PC-9 (cell line): ENCODE data around the gene SLC35D2. TPM values are rescaled to one million over a fixed set of nuclear protein-coding genes. Genes with fewer than 3 reads are reported as not detected.

ENCODE experiments used
- BruUV-seq: library from RNA; stranded (reverse); fragments of 400-500 nt; replicated peaks from 2 replicates; lab custom pipeline; 2021; lab: Mats Ljungman, UMichigan
- CTCF ChIA-PET: fragments of 300-600 bp; sonication (Branson Sonifier 250); formaldehyde crosslinking; loops from one replicate; lab custom pipeline; 2022; ENCODE audit warnings: antibody characterized with exemption; lab: Charles Lee
- POLR2A ChIA-PET: fragments of 300-600 bp; sonication (Branson Sonifier 250); formaldehyde crosslinking; loops from one replicate; lab custom pipeline; 2022; ENCODE audit warnings: antibody characterized with exemption; ENCODE audit not compliant: unreplicated experiment; lab: Charles Lee
- DNase-seq, 2 experiments: peaks; one replicate each; pipeline versions ENCODE4 v3.0.0 to v3.0.0-alpha.2; 2015 to 2022; ENCODE audit warnings: mixed read lengths in 1 of 2
- H2AFZ ChIP-seq: fragments of 200-600 bp; sonication (generic); 2 replicates; pipeline ENCODE4 v1.8.1; 2017; ENCODE audit warnings: antibody characterized with exemption
- H3F3A ChIP-seq: fragments of 200-600 bp; sonication (generic); 2 replicates; pipeline ENCODE4 v1.8.1; 2017; ENCODE audit warnings: antibody characterized with exemption, mild to moderate bottlenecking, low read depth; ENCODE audit not compliant: insufficient read depth
- H3K27ac ChIP-seq: fragments of 200-600 bp; sonication (generic); 2 replicates; pipeline ENCODE4 v1.6.1; 2016; ENCODE audit warnings: mixed run types
- H3K27me3 ChIP-seq: fragments of 200-600 bp; sonication (generic); 2 replicates; pipeline ENCODE4 v1.6.1; 2016; ENCODE audit warnings: low read depth, mixed run types; ENCODE audit not compliant: insufficient read depth
- H3K36me3 ChIP-seq: fragments of 200-600 bp; sonication (generic); 2 replicates; pipeline ENCODE4 v1.6.1; 2016; ENCODE audit warnings: low read depth, mixed run types
- H3K4me1 ChIP-seq: fragments of 200-600 bp; sonication (generic); replicated peaks from 2 replicates; pipeline ENCODE4 v1.6.1; 2016; ENCODE audit warnings: mixed run types; ENCODE audit not compliant: insufficient read depth
- H3K4me2 ChIP-seq: fragments of 200-600 bp; sonication (generic); 2 replicates; pipeline ENCODE4 v1.6.1; 2017; ENCODE audit warnings: mixed run types
- H3K4me3 ChIP-seq: fragments of 200-600 bp; sonication (generic); 2 replicates; pipeline ENCODE4 v1.6.1; 2016; ENCODE audit warnings: mixed run types
- H3K79me2 ChIP-seq: fragments of 200-600 bp; sonication (generic); 2 replicates; pipeline ENCODE4 v1.6.1; 2017; ENCODE audit warnings: low read depth, mixed run types
- H3K9me2 ChIP-seq: fragments of 200-600 bp; sonication (generic); 2 replicates; pipeline ENCODE4 v1.8.1; 2017; ENCODE audit warnings: mild to moderate bottlenecking; ENCODE audit not compliant: insufficient read depth
- H3K9me3 ChIP-seq: fragments of 200-600 bp; sonication (generic); 2 replicates; pipeline ENCODE4 v1.8.1; 2016; ENCODE audit warnings: low read depth; ENCODE audit not compliant: insufficient read depth
- H4K20me1 ChIP-seq: fragments of 200-600 bp; sonication (generic); 2 replicates; pipeline ENCODE4 v1.8.1; 2017; ENCODE audit not compliant: insufficient read depth
- EZH2 ChIP-seq: fragments of 200-600 bp; sonication (generic); IDR thresholded peaks from 2 replicates; pipeline ENCODE4 v1.8.0; 2017; ENCODE audit warnings: antibody characterized with exemption, low read depth
- intact Hi-C: fragments of 100-400 bp; cut with micrococcal nuclease; formaldehyde crosslinking; loops from one replicate; pipeline ENCODE4 v1.10.0; 2022; ENCODE audit not compliant: unreplicated experiment
- total RNA-seq: library from RNA; stranded (reverse); gene quantifications from 2 replicates; pipeline ENCODE4 v1.2.3, GENCODE V29; 2021
- TF ChIP-seq, protein P1 (sequence below): fragments of 200-600 bp; sonication (generic); conservative IDR thresholded peaks from 2 replicates; pipeline ENCODE4 v1.6.1; 2017; ENCODE audit warnings: mixed run types, antibody characterized with exemption, mild to moderate bottlenecking, moderate library complexity

Gene SLC35D2
- total RNA-seq, 1 experiment from 2014 or later: 27.6 TPM

DNA sequence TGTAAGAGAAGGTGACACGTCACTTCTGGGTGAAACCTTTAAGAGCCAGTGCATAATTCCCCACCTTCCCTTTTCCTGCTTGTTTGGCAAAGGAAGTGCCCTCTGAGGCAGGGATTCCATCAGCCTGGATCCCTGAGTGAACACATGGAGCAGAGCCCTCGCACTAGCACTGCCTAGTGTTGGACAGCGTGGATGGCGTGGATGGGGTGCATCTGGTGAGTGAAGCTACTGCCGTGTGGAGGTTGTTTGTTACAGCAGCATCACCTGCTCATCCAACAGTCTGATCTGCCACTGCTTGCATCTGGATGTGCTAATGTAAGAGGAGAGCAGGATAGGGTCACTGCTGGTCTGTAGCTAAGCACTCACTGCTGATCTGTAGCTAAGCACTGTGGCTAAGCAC, 35.2 kb downstream of the SLC35D2 start:
- BruUV-seq: no TSS peak
- no peaks in the 10 kb centered on the region for H3K79me2 ChIP-seq
- TF ChIP-seq EZH2: no peak
- TF ChIP-seq, protein P1, sequence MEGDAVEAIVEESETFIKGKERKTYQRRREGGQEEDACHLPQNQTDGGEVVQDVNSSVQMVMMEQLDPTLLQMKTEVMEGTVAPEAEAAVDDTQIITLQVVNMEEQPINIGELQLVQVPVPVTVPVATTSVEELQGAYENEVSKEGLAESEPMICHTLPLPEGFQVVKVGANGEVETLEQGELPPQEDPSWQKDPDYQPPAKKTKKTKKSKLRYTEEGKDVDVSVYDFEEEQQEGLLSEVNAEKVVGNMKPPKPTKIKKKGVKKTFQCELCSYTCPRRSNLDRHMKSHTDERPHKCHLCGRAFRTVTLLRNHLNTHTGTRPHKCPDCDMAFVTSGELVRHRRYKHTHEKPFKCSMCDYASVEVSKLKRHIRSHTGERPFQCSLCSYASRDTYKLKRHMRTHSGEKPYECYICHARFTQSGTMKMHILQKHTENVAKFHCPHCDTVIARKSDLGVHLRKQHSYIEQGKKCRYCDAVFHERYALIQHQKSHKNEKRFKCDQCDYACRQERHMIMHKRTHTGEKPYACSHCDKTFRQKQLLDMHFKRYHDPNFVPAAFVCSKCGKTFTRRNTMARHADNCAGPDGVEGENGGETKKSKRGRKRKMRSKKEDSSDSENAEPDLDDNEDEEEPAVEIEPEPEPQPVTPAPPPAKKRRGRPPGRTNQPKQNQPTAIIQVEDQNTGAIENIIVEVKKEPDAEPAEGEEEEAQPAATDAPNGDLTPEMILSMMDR: no peak
- intact Hi-C loops: no loop called here
- peaks cover 24% of the 10 kb centered on the region for H3F3A ChIP-seq
- no peak overlapping the region for H3K4me2 ChIP-seq
- no peak for DNase-seq
- H3K4me1 ChIP-seq: peaks cover 15% of the 10 kb centered on the region
- no peak overlapping the region for H3K4me3 ChIP-seq
- no peaks in the 10 kb centered on the region for H4K20me1 ChIP-seq
- H3K27me3 ChIP-seq: no peaks in the 10 kb centered on the region
- CTCF ChIA-PET: no interaction called here
- H3K9me2 ChIP-seq: no peaks in the 10 kb centered on the region
- H3K9me3 ChIP-seq: no peaks in the 10 kb centered on the region
- 0 out of 2 replicates have a peak, but pooled peaks cover 6% of the 10 kb centered on the region for H3K36me3 ChIP-seq
- POLR2A ChIA-PET: interaction anchor here (0.6 kb wide), 1 partner anchor 254 kb away, joined by 4 read pairs; no protein-coding TSS in a partner anchor
- H3K27ac ChIP-seq: no peak overlapping the region
- H2AFZ ChIP-seq: no peak overlapping the region

DNA sequence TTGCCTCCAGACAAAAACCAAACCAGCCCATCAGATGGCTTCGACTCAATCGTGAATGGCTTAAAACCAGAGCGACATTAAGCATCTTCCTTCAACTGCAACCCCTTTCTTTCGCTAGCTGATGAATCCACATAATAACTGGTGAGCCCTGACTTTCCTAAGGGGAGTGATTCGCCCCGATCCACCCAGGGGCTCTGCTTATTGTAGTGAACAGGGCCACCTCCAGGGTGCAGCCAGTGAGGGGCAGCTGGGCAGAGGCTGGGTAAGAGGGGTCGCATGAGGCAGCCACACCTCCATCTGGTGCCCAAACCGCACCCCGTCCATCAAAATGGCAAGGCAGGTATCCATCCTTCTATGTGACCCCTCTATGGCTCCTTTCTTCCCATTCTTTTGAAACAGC, 38.0 kb downstream of the SLC35D2 start:
- intact Hi-C loops: no loop called here
- BruUV-seq: no TSS peak
- Histone ChIP-seq H3K4me1 (peaks cover 17% of the 10 kb centered on the region), H2AFZ (no peak overlapping the region), H3K79me2 (no peaks in the 10 kb centered on the region), H3F3A (peaks cover 26% of the 10 kb centered on the region), H3K27ac (no peak overlapping the region), H3K4me2 (no peak overlapping the region), H4K20me1 (no peaks in the 10 kb centered on the region), H3K9me3 (no peaks in the 10 kb centered on the region), H3K27me3 (no peaks in the 10 kb centered on the region), H3K9me2 (no peaks in the 10 kb centered on the region), H3K4me3 (no peak overlapping the region), H3K36me3 (0 out of 2 replicates have a peak, but pooled peaks cover 6% of the 10 kb centered on the region)
- TF ChIP-seq, protein P1: no peak
- TF ChIP-seq EZH2: no peak
- CTCF ChIA-PET: no interaction called here
- POLR2A ChIA-PET: no interaction called here
- no peak for DNase-seq

DNA sequence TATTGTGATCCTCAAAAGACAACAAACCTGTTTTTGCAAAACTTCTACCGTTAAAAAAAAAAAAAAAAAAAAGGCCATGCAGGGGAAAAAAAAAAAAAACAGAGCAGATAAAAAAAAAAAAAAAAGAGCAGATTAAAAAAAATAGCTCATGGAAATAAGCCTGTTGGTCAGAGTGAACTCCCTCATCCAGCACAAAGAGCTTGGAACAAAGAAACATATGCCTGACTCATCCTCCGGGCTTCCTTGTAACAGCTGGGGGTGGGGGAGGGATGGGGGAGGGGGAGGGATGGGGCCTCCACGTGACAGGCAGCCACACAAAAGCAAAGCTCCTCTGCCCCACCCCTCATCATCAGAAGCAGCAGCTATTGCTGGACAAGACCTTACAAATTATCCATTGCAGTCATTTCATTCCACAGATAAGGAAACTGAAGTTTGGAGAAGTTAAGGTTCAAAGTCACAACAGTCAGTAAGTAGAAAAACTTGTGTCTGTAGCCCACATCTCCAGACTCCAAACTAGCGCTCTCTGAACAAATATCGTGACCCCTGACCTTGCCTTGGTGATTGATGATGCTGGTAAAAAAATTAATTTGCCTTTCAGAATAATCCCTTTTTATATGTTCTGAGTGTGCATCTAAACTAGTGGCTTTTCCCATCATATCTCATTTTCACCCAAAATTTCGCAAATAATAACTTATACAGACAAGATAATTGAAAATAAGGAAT, 38.9 kb downstream of the SLC35D2 start:
- no peaks in the 10 kb centered on the region for H3K9me3 ChIP-seq
- no peaks in the 10 kb centered on the region for H3K79me2 ChIP-seq
- CTCF ChIA-PET: interaction anchor here (0.6 to 0.8 kb wide), 10 partner anchors 9 to 1837 kb away, joined by 3 to 14 read pairs (median 4); partner anchors contain the start of gene SLC35D2
- H3K4me1 ChIP-seq: peaks cover 25% of the 10 kb centered on the region
- no TSS peak for BruUV-seq
- H4K20me1 ChIP-seq: no peaks in the 10 kb centered on the region
- intact Hi-C loops: loop anchor here (5.0 kb wide), 1 partner anchor 33 kb away; no protein-coding TSS in a partner anchor
- H3K27me3 ChIP-seq: no peaks in the 10 kb centered on the region
- peak overlapping the region; percentile 28 for H3K27ac ChIP-seq
- H3F3A ChIP-seq: peaks cover 35% of the 10 kb centered on the region
- H3K4me2 ChIP-seq: peak overlapping the region; percentile 45; the same call in 1 of the 2 replicates
- POLR2A ChIA-PET: interaction anchor here (0.6 to 0.7 kb wide), 5 partner anchors 26 to 1608 kb away, joined by 3 to 28 read pairs (median 16); partner anchors contain the start of gene TRMO
- H3K4me3 ChIP-seq: no peak overlapping the region
- TF ChIP-seq, protein P1: no peak
- TF ChIP-seq EZH2: no peak
- no peaks in the 10 kb centered on the region for H3K9me2 ChIP-seq
- no peak overlapping the region for H2AFZ ChIP-seq
- 0 out of 2 replicates have a peak, but pooled peaks cover 6% of the 10 kb centered on the region for H3K36me3 ChIP-seq
- DNase-seq: peak; percentile 66 to 87
